Activated CD8-positive, alpha-beta memory T cell treated with anti-CD3 and anti-CD28 coated beads, Interleukin-2, amount 10 ng/mL, durations not matched to agents 7 days and 5 days (primary cell): ENCODE data around the gene WDR81. TPM values are rescaled to one million over a fixed set of nuclear protein-coding genes. Genes with fewer than 3 reads are reported as not detected.

Source experiments
- total RNA-seq, 2 experiments: library from RNA; stranded (reverse); gene quantifications; one replicate each; pipeline ENCODE4 v1.2.3, GENCODE V29; 2021

Gene WDR81
- total RNA-seq, 2 experiments from 2014 or later = 28.7 to 32.1 TPM

Other genes starting within 250 kb of the WDR81 start
- 10 to 100 TPM; 50.6 to 58.4 TPM for gene MYO1C, start 232.0 kb upstream of the WDR81 start, total RNA-seq
- 10 to 100 TPM; 40.6 to 43.4 TPM for gene INPP5K, start 208.1 kb upstream of the WDR81 start, total RNA-seq
- gene PITPNA, start 161.9 kb upstream of the WDR81 start, total RNA-seq = 10 to 100 TPM; 42.1 to 69.1 TPM
- 1 to 10 TPM in 1 of 2 experiments, under 1 TPM in 1; 0.55 to 1.3 TPM for gene SLC43A2, start 95.9 kb upstream of the WDR81 start, total RNA-seq
- 1 to 10 TPM in 1 of 2 experiments, under 1 TPM in 1; 0.70 to 2.0 TPM for gene SCARF1, start 79.0 kb upstream of the WDR81 start, total RNA-seq
- 1 to 10 TPM; 4.8 to 6.9 TPM for gene RILP, start 74.8 kb upstream of the WDR81 start, total RNA-seq
- gene PRPF8, start 39.8 kb upstream of the WDR81 start, total RNA-seq = 100 to 1,000 TPM; 324 to 358 TPM
- gene TLCD2, start 14.3 kb upstream of the WDR81 start, total RNA-seq = under 1 TPM; 0.20 to 0.28 TPM
- gene SERPINF2, start 18.2 kb downstream of the WDR81 start, total RNA-seq = under 1 TPM; 0.18 to 0.19 TPM
- 1 to 10 TPM in 1 of 2 experiments, under 1 TPM in 1; 0.93 to 1.1 TPM for gene SERPINF1, start 37.4 kb downstream of the WDR81 start, total RNA-seq
- 10 to 100 TPM; 34.7 to 45.4 TPM for gene SMYD4, start 105.2 kb downstream of the WDR81 start, total RNA-seq
- 100 to 1,000 TPM; 196 to 249 TPM for gene RPA1, start 105.3 kb downstream of the WDR81 start, total RNA-seq